ENCODE data around the gene INVS.

Gene INVS, protein sequence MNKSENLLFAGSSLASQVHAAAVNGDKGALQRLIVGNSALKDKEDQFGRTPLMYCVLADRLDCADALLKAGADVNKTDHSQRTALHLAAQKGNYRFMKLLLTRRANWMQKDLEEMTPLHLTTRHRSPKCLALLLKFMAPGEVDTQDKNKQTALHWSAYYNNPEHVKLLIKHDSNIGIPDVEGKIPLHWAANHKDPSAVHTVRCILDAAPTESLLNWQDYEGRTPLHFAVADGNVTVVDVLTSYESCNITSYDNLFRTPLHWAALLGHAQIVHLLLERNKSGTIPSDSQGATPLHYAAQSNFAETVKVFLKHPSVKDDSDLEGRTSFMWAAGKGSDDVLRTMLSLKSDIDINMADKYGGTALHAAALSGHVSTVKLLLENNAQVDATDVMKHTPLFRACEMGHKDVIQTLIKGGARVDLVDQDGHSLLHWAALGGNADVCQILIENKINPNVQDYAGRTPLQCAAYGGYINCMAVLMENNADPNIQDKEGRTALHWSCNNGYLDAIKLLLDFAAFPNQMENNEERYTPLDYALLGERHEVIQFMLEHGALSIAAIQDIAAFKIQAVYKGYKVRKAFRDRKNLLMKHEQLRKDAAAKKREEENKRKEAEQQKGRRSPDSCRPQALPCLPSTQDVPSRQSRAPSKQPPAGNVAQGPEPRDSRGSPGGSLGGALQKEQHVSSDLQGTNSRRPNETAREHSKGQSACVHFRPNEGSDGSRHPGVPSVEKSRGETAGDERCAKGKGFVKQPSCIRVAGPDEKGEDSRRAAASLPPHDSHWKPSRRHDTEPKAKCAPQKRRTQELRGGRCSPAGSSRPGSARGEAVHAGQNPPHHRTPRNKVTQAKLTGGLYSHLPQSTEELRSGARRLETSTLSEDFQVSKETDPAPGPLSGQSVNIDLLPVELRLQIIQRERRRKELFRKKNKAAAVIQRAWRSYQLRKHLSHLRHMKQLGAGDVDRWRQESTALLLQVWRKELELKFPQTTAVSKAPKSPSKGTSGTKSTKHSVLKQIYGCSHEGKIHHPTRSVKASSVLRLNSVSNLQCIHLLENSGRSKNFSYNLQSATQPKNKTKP

DNA sequence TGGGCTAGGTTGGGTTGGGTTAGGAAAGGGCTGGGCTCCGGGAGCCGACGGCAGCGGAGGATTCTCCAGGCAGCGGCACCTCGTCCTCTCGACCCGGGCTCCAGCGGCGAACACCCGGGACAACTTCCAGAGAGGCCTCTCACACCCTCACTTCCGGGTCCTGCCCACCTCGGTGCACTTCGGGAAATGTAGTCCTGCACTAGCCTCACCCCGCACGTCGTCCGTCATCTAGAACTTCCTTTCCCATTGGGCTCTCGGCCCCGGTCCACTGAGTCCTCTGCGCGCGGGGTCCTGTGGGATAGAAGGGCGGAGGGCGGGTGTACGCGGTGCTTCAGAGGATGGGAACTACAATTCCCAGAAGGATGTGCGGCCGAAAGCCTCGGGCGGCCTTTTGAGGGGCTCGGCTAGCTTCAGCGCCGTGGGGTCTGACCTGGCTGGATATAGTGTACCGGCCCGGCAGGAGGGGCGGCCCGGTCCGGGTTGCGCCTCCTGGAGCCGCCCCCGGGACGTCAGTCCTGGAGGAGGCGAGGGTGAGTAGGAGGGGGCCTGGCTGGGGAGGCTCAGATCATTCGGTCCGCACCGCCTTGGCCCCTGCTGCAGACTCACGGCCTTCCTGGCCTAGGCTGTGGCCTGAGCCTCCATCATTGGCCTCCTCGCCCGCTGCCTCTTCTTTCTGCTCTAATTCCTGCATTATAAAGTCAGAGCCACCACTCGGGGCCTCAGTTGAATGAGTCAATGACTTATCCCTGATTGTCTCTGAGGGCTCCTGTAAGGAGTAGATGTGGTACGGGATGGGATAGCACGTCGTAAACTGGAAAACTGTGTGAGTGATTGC, at the start of gene INVS, which contains the start of gene ERP44:
Gene INVS (plus strand): TSS at position 357 of the 835 bp plus-strand sequence. CDS start 5,279 bp downstream, outside the sequence.
Gene ERP44 (minus strand): TSS at position 114 of the 835 bp plus-strand sequence. CDS start 160 bp downstream, outside the sequence.
- TF ChIP-seq GATA2 (IDR thresholded peaks at IDR 0.05; ENCODE audit: low read depth, low read length) (0 out of 2 replicates have a peak, but pooled peaks have one; percentile 15), GATA3 (IDR thresholded peaks at IDR 0.05; ENCODE audit: low read depth, low read length) (no peak)

DNA sequence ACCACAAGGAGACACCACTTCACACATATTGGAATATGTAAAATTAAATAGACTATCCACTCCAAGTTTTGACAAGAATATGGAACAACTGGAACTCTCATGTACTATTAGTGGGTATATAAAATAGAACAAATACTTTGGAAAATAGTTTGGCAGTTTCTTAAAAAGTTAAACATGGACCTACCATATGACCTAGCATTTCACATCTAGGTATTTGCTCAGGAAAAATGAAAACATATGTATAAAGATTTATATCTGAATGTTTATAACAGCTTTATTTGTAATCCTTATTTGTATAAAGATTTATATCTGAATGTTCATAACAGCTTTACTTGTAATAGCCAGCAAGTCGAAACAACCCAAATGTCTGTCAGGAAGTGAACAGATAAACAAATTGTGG, 49.5 kb upstream of the INVS start:
- TF ChIP-seq GATA3 (IDR thresholded peaks at IDR 0.05; ENCODE audit: low read depth, low read length) (no peak), GATA2 (IDR thresholded peaks at IDR 0.05; ENCODE audit: low read depth, low read length) (no peak)

- TF ChIP-seq GATA2 (IDR thresholded peaks at IDR 0.05; ENCODE audit: low read depth, low read length) (no peak), GATA3 (IDR thresholded peaks at IDR 0.05; ENCODE audit: low read depth, low read length) (no peak)
These were observed 46.7 kb upstream of the INVS start for GRCh38 chr9:100052375-100052774.

GRCh38 chr9:100056561-100056960, 42.5 kb upstream of the INVS start:
- TF ChIP-seq GATA2 (IDR thresholded peaks at IDR 0.05; ENCODE audit: low read depth, low read length) (no peak), GATA3 (IDR thresholded peaks at IDR 0.05; ENCODE audit: low read depth, low read length) (no peak)

GRCh38 chr9:100057624-100058023, 41.4 kb upstream of the INVS start:
- TF ChIP-seq GATA3 (IDR thresholded peaks at IDR 0.05; ENCODE audit: low read depth, low read length) (no peak), GATA2 (IDR thresholded peaks at IDR 0.05; ENCODE audit: low read depth, low read length) (no peak)

GRCh38 chr9:100058699-100059579, 40.1 kb upstream of the INVS start:
- TF ChIP-seq GATA3 (IDR thresholded peaks at IDR 0.05; ENCODE audit: low read depth, low read length), result no peak
- no peak for TF ChIP-seq GATA2 (IDR thresholded peaks at IDR 0.05; ENCODE audit: low read depth, low read length)

DNA sequence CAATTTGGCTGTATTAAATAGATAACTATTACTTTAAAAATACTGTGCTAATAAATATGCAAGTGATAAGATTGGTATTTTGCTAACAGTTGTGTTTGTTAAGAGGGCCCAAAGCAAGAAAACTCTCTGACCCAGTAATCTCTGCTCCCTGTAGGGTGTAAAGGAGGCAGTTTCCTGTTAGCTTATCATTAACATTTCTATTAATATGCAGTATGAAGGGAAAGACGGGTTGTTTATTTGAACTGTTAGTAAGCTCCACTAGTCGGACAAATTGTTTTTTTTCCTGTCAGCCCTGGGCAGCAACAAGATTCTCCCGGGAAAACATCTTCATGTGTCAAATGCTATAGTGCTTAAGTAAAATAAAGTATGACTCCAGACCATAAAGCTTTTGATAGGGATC, 35.9 kb upstream of the INVS start:
- no peak for TF ChIP-seq GATA3 (IDR thresholded peaks at IDR 0.05; ENCODE audit: low read depth, low read length)
- no peak for TF ChIP-seq GATA2 (IDR thresholded peaks at IDR 0.05; ENCODE audit: low read depth, low read length)

DNA sequence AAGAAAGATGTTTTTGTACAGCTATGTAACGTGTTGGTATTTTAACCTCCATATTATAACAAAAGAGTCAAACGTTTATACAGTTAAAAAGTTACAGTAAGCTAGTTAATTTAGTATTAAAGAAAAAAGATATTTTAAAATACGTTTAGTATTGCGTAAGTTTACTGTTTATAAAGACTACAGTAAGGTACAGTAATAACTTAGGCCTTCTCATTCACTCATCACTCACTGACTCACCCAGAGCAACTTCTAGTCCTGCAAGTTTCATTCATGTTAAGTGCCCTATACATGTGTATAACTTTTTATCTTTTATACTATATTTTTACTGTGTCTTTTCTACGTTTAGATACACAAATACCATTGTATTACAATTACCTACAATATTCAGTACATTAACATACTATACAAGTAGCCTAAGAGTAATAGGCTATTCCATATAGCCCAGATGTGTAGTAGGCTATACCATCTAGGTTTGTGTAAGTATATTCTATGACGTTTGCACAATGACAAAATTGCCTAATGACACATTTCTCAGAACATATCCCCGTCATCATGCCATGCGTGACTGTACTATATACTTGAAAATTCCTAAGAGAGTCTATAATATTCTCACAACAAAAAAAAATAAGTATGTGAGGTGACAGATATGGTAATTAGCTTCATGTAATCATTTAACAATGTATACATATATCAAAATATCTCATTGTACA, 34.0 kb upstream of the INVS start:
- TF ChIP-seq GATA3 (IDR thresholded peaks at IDR 0.05; ENCODE audit: low read depth, low read length) (no peak), GATA2 (IDR thresholded peaks at IDR 0.05; ENCODE audit: low read depth, low read length) (no peak)

- TF ChIP-seq GATA3 (IDR thresholded peaks at IDR 0.05; ENCODE audit: low read depth, low read length), result no peak
- TF ChIP-seq GATA2 (IDR thresholded peaks at IDR 0.05; ENCODE audit: low read depth, low read length), result no peak
These were observed 32.5 kb upstream of the INVS start for GRCh38 chr9:100066539-100066938.

DNA sequence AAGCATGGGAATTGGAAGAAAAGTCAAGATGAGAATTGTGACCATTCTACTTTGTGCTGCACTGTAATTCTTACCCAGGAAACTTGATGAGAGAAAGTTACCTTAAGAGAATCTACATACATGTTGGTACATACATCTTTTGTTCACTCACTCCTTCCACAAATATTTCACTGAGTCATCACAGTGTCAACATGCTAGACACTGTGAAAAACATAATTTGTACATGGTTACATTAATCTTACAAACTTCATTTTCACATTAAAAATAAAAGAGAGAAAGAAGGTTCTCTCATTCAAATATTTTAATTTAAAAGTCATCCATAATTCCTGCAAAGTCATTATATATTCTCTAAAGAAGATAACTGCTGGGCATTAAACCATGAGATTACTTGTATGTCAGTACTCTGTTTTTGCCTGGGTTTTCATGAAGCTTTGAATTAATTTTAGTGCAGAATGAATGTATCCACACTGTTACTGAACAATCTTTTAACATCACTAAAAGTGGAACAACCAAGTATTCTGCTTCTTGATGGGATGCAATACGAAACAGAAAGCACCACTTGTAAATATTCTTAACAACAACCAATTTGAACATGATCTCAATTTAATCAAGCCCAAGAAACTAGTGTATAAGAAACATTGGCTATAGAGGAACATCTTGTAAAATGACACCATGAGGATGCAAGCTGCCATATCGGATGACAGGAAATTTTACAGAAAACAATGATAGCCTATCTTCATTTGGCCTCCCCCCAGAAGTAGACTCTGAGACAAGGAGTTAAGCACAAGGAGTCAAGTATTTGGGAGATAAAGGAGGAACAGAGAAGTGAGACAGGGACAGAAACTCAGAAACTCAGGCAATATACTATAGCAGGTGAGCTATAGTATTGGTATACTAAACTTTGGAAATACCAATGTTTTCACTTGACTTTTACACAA, 28.7 kb upstream of the INVS start:
- TF ChIP-seq GATA2 (IDR thresholded peaks at IDR 0.05; ENCODE audit: low read depth, low read length) (no peak), GATA3 (IDR thresholded peaks at IDR 0.05; ENCODE audit: low read depth, low read length) (no peak)

- no peak for TF ChIP-seq GATA3 (IDR thresholded peaks at IDR 0.05; ENCODE audit: low read depth, low read length)
- TF ChIP-seq GATA2 (IDR thresholded peaks at IDR 0.05; ENCODE audit: low read depth, low read length), result no peak
These were observed 27.8 kb upstream of the INVS start for GRCh38 chr9:100071271-100071670.
